ENCODE data around the gene HOMER2. TPM values are rescaled to one million over a fixed set of nuclear protein-coding genes. Genes with fewer than 3 reads are reported as not detected.
A peak's percentile ranks its signal among the peaks of the same experiment; 100 is the strongest.

The HOMER2 gene
- total RNA-seq, 1 experiment from 2014 or later: 14.2 TPM

DNA sequence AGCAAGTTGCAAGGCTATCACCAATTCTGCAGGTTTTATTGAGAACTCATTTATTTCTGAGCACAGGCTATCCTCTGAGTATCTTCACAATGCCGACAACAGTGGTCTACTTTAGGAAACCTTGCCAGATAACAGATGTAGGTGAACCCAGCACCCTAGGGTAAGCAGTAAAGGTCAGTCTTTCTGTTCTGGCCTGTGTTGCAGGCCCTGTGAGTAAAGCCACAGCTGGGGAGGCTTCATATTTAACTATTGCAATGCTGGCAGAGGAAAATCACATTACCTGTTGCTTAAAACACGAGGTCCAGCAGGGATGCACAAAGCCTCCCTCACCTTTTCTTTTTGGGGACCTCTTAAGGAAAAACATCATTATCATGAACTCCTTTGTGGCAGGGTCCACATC is 87.6 kb downstream of the HOMER2 start:
- Mint-ChIP-seq H3K4me3 (no peak overlapping the region), H3K36me3 (ENCODE audit: insufficient read depth in 1 of 3, low read depth in 3 of 3) (no peaks in the 10 kb centered on the region; a peak in 1 of 7 replicates), H3K27me3 (ENCODE audit: low read depth) (no peaks in the 10 kb centered on the region; the same call in 1 of the 2 replicates), H3K27ac (no peak overlapping the region), H3K4me1 (peaks cover 12 to 17% of the 10 kb centered on the region in 2 experiments), H3K9me3 (no peaks in the 10 kb centered on the region)
- Histone ChIP-seq H3K4me1 (ENCODE audit: insufficient read depth, low read length) (peaks cover 3% of the 10 kb centered on the region; the same call in 1 of the 2 replicates), H3K56ac (ENCODE audit: insufficient read length, low read depth, low read length) (no peak overlapping the region), H2BK20ac (ENCODE audit: low read depth, low read length, poor library complexity, severe bottlenecking) (no peak overlapping the region), H3T11ph (ENCODE audit: low read length) (no peak overlapping the region), H3K14ac (ENCODE audit: insufficient read depth, low read length) (no peak overlapping the region), H3K79me1 (ENCODE audit: insufficient read depth, low read depth, low read length, poor library complexity, severe bottlenecking) (no peaks in the 10 kb centered on the region), H3K23ac (ENCODE audit: insufficient read length, low read depth, low read length) (no peak overlapping the region), H2BK120ac (ENCODE audit: low read depth, low read length, poor library complexity, severe bottlenecking) (no peak overlapping the region), H4K5ac (ENCODE audit: insufficient read length, low read depth, low read length) (no peak overlapping the region), H4K20me1 (ENCODE audit: control insufficient read depth, insufficient read depth, insufficient read length) (no peaks in the 10 kb centered on the region), H4K91ac (ENCODE audit: insufficient read length, low read depth, low read length) (no peak overlapping the region), H3K27ac (ENCODE audit: insufficient read length, low read depth, low read length) (no peak overlapping the region), H3K4ac (ENCODE audit: low read depth, low read length) (no peak overlapping the region), H2AK5ac (ENCODE audit: insufficient read length, low read length) (no peak overlapping the region), H3K4me2 (ENCODE audit: insufficient read depth, insufficient read length, low read length) (no peak overlapping the region), H3K79me2 (ENCODE audit: insufficient read depth, low read length) (no peaks in the 10 kb centered on the region), H3K9me3 (ENCODE audit: control insufficient read depth, low read depth, low read length) (no peaks in the 10 kb centered on the region), H2BK15ac (ENCODE audit: low read depth, low read length) (no peak overlapping the region), H3K23me2 (ENCODE audit: insufficient read length, low read depth, low read length, poor library complexity, severe bottlenecking) (no peaks in the 10 kb centered on the region), H2BK12ac (ENCODE audit: insufficient read length, low read depth, low read length) (no peak overlapping the region), H2AFZ (ENCODE audit: low read length) (no peak overlapping the region), H3K27me3 (ENCODE audit: insufficient read depth, low read length) (no peaks in the 10 kb centered on the region), H2BK5ac (ENCODE audit: insufficient read length, low read length) (no peak overlapping the region), H3K9ac (ENCODE audit: extremely low read depth, insufficient read length, low read length) (no peak overlapping the region), H3K18ac (ENCODE audit: insufficient read length, low read depth, low read length) (no peak overlapping the region), H4K8ac (replicated peaks; ENCODE audit: insufficient read length, low read depth, low read length) (no peak overlapping the region)
- no CpG with 5 or more reads among the region's 2 CpGs for WGBS (ENCODE audit: extremely low coverage, insufficient read length, low lambda C conversion rate)
- TF ChIP-seq CTCF (conservative IDR thresholded peaks at IDR 0.05): no peak
- DNase-seq: peak; percentile 9

Measured in H9 (cell line).